ENCODE data around the gene C10orf62.
"Not testable (repeated sequence)": the region's sequence is repeated elsewhere in the genome, so short reads cannot be mapped to it uniquely, and the experiment has no call there.

Gene C10orf62

DNA sequence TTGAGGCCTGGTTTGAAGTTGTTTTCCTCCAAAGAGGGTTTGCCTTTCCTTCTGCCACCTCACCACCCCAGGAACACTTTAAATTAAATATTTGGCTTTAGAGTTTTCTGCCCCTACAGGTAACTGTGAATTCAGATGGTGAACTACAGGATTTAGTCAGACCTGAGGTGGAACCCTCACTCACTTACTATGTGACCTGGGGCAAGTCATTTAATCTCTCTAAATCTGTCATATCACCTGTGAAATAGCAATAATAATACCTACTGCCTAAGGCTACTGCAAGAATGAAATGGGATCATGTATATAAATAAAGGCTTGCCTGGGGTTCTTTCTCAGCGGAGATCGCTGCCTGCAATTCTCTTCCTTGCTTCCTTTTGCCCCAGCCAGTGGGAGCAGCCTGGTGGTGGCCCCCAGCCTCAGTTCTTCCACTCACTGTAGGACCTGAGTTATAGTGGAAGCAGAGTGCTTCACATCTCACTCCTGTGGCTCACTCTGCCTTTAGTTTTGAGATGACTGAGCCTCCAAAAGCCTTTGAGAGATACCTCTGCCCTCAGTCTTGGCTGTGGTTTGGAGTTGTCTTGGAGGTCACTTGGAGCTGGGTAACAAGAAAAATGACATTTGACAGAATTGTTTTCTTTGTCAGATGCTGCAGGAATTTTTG, 23.1 kb upstream of the C10orf62 start:
- DNase-seq (ENCODE audit: low read depth) = no peak

DNA sequence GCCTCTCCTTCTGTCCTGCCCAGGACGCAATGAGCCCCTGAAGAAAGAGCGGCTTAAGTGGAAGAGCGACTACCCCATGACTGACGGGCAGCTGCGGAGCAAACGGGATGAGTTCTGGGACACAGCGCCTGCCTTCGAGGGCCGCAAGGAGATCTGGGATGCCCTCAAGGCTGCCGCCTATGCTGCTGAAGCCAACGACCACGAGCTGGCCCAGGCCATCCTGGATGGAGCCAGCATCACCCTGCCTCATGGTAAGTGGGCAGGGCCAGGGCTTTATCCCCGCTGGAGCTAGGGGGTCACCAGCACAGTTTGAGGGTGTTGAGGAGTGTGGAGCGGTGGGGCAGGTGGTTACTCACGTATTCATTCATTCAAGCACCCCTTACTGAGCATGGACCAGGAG, 21.6 kb upstream of the C10orf62 start:
- DNase-seq (ENCODE audit: low read depth) = no peak

DNA sequence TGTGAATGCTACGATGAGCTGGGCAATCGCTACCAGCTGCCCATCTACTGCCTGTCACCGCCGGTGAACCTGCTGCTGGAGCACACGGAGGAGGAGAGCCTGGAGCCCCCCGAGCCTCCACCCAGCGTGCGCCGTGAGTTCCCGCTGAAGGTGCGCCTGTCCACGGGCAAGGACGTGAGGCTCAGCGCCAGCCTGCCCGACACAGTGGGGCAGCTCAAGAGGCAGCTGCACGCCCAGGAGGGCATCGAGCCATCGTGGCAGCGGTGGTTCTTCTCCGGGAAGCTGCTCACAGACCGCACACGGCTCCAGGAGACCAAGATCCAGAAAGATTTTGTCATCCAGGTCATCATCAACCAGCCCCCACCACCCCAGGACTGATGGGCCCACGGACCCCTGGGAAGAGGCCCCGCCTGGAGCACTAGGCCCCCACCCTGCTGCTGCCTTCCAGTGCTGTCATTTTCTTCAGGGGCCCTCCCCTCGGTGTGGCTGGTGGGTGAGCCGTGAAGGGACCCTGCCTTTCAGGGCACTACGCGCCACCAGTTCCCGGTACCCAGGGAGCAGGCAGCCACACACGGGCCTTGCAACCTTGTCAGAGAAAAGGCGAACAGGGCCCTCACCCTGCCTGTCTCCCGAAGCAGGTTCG, 19.3 kb upstream of the C10orf62 start:
- DNase-seq (ENCODE audit: low read depth) = no peak

DNA sequence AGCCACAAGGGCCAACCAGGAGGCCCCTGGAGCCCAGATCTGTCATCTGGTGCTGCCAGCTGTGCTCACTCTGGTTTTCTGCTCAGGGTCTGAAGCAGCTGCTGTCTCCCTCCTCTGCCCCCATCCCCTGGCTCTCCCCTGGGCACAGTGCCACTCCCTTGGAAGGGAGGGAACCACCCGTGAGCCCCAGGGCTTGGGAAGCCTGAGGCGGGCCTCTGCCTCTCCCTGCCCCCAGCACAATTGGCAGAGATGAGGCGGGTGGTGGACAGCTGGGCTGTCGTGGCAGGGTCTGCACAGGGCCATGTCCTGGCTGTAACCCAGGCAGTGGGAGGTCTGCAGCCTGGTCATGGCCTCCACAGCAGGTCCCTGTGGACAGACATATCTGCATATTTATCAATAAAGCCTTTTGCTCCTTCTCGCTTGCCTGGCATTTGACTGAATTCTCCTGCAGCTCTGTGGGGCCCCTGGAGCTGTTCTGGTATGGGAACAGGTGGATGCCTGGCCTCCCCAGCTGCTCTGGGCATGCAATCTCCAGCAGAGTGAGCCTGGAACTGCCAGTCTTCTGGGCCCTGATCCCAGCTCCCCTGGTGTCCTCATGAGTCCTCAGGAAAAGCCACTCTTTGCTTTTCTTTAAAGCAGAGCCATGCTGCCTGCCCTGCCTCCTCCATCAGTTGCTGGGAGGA, 18.6 kb upstream of the C10orf62 start:
- no peak for DNase-seq (ENCODE audit: low read depth)

DNA sequence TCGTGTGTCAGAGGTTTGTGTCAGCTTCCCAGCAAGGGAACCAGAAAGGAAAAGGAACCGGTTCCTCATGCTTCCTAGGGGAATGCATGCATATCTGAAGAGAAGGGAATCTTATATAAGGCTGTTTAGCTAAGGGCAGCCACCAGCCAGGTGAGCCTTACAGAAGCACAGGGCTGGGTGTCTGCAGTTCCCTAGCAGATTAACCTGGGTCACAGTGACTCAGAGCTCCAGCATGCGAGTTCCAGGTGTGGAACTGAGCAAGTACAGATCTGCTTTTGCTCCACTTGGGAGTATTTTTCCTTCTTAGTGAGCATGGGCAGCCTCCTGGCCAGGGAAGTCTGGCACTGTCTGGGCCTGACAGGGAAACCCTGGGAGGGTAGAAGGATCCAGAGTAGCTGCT, 17.9 kb upstream of the C10orf62 start:
- DNase-seq (ENCODE audit: low read depth) = no peak

DNA sequence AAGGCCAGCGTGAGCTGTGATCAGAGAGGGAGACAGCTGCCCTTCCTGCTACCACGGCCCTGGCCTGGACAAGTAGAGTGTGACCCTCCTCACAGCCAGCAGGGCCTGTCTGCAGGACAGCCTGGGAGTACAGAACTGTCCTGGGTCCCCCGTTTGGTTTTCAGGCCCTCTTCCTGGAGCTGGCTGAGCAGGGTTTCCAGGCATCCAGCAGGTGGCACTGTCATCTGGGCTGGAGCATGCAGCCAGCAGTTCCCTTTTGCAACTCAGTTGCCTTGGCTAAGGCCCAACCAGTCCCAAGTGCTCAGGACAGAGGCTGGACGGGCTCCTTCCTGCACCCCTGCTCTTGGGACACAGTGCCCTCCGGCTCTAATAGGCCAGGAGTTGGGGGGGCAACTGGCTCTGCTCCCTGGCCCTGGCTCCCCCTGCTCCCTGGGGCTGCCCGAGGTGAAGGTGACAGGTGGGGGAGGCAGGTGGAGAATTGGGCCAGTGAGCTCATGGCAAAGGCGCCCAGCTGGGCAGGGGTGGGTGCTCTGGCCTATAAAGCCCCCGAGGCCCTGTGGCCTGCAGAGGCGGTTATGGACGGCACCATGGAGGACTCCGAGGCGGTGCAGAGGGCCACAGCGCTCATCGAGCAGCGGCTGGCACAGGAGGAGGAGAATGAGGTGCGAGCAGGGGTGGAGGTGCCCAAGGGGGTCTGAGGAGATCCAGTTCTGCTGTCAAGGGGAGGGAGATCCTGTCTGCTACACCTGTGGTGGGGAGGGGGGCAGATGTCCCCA, 17.1 kb upstream of the C10orf62 start, which contains the start of gene ANKRD2:
Gene ANKRD2, plus strand, starts transcription at position 566 of the 776 bp plus-strand sequence. Its CDS starts 10 bp downstream, at position 576.
- peak; percentile 53 for DNase-seq (ENCODE audit: low read depth)

DNA sequence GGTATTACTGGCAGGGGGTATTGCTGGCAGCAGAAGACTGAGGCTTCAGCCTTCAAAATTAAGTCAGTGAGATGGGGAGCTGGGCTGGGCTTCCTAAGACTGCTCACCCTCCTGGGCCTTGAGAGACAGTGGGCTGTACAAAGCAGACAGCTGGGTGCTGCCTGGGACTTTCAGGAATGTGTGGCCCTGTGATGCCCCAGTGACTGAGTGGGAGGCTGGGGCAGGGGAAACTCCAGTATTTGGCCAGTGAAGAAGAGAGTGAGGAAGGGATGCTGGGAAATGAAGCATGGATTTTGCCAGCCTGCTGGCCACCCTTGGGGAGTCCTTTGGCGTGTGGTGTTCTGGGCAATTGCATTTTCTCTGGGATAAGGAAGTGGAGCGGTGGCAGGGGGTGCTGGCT, 16.5 kb upstream of the C10orf62 start:
- DNase-seq (ENCODE audit: low read depth) = no peak

DNA sequence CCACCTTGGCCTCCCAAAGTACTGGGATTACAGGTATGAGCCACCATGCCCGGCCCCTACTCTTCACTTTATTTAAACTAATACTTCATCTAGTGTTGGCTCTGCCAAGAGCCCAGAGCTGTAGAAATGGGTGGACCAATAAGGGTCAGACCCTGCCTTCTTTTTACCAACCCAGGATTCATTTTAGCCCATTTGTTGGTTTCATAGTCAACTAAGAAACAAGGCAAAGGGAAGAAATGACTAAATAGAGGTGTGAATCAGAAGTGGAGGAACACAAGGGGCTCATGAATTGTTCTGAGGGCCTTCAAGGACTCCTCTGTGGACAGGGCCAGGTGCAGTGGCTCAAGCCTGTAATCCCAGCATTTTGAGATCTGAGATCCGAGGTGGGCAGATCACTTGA, 15.8 kb upstream of the C10orf62 start:
- no peak for DNase-seq (ENCODE audit: low read depth)

DNA sequence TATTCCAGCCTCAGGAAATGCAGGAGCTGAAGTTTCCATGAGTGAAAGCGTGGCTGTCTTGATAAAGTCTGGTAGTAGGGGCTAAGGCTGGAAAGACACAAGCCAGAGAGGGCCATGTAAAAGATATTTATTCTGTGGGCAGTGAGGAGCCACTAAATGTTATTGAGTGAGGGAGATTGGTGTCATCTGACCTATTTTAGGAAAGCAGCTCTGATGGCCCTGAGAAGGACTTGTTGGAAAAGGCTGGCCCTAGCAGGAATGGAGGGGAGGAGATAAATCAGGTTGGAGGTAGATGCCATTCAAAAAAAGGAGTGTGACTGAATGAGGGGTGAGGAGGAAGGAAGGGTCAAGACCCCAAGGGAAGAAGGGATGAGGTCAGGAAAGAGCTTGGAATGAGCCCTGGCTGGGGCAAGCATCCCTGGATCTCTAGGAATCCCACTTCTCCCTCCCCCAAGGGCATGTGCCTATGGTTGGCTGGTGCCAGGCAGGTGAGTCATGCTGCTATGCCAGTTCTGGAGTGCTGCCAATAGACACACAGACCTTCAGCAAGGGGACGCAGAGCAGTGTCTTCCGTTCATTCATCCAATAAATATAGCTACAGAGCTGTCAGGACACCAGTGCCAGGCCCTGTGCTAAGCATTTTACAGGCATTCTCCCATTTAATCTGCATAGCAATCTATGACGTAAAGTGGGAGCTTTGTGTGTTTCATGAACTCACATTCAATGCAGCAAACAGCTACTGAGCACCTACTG, 15.0 kb upstream of the C10orf62 start:
- DNase-seq (ENCODE audit: low read depth) = no peak

DNA sequence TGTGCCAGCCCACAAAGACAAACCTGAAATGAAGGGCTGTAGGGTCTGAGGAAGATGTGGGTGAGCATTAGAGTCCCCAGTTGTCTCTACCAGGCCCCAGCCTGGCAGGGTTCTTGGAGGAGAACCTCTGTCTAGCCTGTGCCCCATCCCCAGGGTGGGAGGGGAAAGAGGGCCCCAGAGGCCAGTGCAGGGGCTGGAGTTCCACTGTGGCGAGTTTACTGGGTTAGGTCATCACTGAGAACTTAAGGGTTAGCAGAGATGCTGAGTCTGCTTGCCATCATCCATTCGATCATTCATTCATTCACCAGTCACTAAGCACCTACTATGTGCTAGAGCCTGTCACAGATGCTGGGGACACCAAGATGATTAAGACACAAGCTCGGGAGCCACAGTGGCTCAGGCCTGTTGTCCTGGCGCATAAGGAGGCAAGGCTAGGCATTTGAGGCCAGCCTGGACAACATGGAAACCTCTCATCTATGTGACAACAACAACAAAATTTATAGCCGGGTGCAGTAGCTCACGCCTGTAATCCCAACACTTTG, 14.3 kb upstream of the C10orf62 start:
- DNase-seq (ENCODE audit: low read depth) = no peak

DNA sequence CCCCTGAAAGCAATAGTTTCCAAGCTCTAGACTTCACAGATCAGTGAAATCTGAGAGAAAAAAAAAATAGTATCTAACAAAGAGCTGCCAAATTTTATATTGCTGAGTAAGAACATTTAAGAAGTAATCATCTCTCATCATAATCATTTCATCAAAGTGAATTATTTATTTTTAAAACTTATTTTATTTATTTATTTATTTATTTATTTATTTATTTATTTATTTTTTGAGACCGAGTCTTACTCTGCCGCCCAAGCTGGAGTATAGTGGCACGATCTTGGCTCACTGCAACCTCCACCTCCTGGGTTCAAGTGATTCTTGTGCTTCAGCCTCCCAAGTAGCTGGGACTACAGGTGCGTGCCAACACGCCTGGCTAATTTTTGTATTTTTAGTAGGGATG, 13.0 kb upstream of the C10orf62 start:
- not testable (repeated sequence) for DNase-seq (ENCODE audit: low read depth)

DNA sequence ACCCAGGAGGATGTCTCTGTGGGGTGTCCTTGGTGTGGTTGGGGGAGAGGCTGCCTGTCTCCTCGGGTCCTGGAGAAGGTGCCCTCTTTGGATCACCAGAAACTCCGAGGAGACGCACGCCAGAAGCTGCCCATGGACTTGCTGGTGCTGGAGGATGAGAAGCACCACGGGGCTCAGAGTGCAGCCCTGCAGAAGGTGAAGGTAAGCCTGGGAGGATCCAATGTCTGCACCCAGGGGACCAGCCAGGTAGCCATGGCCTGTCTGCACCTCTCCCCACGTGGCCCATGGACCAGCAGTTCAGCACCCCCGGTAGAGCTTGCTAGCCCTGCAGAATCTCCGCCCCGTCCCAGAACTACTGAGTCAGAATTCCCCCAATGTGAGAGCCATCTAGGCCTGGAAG, 11.8 kb upstream of the C10orf62 start:
- no peak for DNase-seq (ENCODE audit: low read depth)

DNA sequence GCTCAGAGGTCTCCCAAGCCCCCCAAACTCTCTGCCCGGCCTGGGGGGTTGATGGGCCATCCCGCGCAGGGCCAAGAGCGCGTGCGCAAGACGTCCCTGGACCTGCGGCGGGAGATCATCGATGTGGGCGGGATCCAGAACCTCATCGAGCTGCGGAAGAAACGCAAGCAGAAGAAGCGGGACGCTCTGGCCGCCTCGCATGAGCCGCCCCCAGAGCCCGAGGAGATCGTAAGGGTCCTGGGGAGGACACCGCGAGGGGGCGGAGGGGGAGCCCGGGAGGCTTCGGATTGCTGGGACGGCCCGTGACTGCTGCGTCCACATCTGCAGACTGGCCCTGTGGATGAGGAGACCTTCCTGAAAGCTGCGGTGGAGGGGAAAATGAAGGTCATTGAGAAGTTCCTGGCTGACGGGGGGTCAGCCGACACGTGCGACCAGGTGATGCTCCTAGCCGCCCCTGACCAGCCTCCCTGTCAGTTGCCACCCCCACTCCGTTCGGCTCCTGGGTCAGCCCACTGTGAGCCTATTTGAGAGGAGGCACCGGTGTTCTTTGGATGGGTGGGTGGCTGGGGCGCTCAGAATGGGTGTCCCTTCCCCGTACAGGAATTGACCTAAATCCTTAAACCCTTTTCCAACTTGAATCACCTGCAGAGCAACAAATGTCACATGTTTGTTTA, 11.2 kb upstream of the C10orf62 start:
- DNase-seq (ENCODE audit: low read depth) = no peak

DNA sequence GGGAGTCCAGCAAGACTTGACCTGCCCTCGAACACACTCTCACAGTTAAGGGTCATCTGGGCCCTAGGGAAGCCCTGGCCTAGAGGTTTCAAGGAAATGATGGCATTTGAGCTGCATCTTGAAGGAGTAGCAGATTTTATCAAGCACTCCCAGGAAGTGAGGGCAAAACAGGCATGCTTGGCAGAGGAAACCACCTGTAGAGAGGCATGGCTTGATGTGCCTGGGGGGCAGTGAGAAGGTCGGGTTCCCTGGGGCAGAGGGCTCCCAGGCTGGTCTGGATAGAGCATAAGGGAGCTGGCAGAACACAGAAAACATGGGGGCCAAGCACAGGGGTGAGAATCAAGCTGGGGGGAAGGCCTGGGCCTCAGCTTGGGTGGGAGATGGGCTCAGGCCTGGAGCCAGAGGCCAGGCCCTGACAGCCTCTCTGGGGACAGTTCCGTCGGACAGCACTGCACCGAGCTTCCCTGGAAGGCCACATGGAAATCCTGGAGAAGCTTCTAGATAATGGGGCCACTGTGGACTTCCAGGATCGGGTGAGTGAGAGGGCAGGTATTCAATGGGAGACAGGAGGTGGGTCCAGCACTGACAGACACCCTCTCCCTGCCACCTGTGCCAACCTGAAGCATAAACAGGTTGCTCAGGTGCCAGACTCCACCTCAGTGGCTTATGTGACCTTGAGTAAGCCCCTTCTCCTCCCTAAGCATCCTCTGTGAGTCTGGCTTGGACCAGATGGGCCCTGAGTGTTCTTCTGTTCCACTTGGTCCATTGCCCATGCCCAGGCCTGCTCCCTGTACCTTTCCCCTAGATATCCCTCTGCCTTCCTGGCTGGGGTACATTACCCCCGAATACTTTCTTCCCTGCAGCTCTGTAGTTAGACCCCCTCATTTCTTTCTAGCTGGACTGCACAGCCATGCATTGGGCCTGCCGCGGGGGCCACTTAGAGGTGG, 8.8 kb upstream of the C10orf62 start:
- no peak for DNase-seq (ENCODE audit: low read depth)

DNA sequence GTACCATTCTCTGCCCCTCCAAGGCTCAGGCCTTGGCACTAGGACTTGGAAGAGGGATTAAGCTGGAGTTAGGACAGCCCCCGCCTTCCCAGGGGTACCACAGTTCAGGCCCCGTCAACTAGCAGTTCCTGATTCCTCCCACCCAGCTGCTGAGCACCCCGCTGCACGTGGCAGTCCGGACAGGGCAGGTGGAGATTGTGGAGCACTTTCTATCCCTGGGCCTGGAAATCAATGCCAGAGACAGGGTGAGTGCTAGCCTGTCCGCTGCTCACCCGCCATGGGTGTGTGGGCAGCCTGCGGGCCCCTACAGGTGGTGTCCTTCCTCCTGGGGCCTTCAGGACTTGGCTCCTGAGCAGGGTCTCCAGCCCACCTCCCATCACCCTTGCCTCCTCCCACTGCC, 7.4 kb upstream of the C10orf62 start:
- no peak for DNase-seq (ENCODE audit: low read depth)

DNA sequence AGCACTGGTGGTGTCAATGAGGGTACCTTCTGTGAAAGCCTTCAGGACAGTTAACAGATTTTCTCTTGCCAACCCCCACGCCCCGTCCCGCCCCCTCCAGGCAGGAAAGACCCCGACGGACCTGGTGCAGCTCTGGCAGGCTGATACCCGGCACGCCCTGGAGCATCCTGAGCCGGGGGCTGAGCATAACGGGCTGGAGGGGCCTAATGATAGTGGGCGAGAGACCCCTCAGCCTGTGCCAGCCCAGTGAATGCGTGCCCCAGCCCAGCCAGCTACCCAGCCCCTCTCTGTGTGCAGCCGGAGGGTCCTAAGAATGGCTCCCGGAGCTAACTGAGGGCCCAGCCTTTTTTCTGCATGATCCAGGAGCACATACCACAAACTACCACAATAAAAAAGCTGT, 6.0 kb upstream of the C10orf62 start:
- no peak for DNase-seq (ENCODE audit: low read depth)

DNA sequence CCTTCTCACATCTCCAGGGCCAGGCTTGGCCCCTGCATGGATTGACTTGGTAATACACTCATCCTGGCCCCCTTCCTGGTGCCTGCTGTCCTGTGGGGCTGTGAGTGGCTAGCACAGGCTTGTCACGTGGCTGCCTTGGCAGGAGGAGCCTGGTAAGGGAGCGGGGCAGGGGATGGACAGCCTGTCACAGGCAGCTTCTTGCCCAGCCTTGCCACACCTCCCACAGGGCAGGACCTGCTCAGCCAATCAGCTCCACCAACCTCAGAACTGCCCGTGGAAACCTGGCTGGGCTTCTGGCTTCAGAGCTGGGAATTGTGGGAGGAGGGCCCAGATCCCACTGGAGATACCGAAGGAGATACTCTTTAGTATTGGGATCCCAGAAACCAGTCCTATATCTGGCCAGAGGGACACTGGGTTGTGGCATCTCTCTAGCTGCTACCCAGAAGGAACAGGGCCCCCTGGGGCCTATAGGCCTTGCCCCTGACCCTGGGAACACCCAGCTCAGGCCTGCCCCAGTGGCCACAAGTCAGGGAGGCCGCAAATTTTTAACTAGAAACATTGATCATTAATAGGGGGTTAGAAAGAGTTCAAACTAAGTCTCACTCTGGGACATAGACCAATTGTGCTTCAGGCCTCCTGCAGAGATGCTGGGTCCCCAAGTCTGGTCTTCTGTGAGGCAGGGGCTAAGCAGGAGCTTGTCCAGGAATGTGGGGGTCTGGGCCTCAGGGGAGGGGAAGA, 5.3 kb upstream of the C10orf62 start, which contains the start of gene HOGA1:
Gene HOGA1, plus strand, starts transcription at position 330 of the 738 bp plus-strand sequence. Its CDS starts 315 bp downstream, at position 645.
- DNase-seq (ENCODE audit: low read depth) = peak; percentile 66

DNA sequence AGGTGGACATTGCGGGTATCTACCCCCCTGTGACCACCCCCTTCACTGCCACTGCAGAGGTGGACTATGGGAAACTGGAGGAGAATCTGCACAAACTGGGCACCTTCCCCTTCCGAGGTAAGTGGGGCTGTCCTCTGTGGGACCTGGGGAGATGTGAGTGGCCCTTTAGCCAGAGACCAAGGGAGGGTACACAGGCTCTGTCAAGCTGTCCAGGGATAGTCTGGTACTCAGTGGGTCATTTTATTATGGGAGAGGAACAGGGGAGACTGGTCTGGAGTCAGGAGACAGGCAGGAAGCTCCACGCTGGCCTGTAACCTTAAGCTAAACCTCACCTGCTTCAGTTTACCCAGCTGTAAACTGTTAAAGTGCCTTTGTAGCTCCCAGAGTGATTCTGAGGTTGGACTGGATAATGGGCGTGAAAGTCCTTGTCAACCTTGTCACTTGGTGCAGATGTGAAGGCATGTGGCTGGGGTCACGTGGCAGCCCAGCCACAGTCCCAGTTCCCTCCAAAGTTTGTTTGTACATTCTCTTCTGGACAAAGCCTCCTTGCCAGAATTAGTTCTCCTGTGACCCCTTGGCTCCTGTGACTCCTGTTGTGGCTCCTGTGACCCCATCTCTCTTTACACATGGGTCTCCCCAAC, 4.6 kb upstream of the C10orf62 start:
- no peak for DNase-seq (ENCODE audit: low read depth)

DNA sequence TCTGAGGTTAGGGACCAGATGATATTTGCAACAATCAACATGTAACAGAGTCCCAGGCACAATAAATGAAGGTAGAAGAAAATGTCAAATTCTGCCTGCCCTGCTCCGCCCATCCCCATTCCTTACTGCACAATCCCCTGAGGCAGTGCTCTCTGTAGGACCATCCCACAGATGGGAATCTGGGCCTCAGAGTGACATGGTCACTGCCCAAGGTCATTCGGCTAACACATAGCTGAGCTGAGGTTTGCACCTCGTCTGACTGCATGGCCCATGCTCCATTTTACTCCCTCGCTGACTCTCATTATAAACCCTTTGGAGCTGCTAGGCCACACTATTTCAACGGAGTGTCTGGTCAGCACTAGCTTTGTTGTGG, 4.1 kb upstream of the C10orf62 start:
- no peak for DNase-seq (ENCODE audit: low read depth)
